Caki2 (cell line): ENCODE data around the gene NTN3. TPM values are rescaled to one million over a fixed set of nuclear protein-coding genes. Genes with fewer than 3 reads are reported as not detected.
"Not testable (repeated sequence)": the region's sequence is repeated elsewhere in the genome, so short reads cannot be mapped to it uniquely, and the experiment has no call there.

ENCODE experiments used
- DNase-seq: peaks from one replicate; pipeline ENCODE4 v3.0.0-alpha.2; 2015; ENCODE audit warnings: low read depth
- in situ Hi-C: cut with HindIII; loops from 2 replicates; pipeline ENCODE4 v1.10.0; 2016; ENCODE audit warnings: low sequenced_read_pairs, low pct_unique_long_range_greater_than_20kb, mixed read lengths
- total RNA-seq: library from RNA; depleted of rRNA; stranded (reverse); fragments of >200 nt; shearing (Covaris generic); gene quantifications from 2 replicates; pipeline ENCODE4 v1.2.3, GENCODE V29; 2014; ENCODE audit warnings: low replicate concordance

The NTN3 gene
- total RNA-seq, 1 experiment from 2014 or later = not detected

GRCh38 chr16:2437032-2437790 is 33.9 kb upstream of the NTN3 start:
- in situ Hi-C loops = no loop called here
- no peak for DNase-seq

GRCh38 chr16:2438121-2438520 is 33.0 kb upstream of the NTN3 start:
- in situ Hi-C loops = no loop called here
- no peak for DNase-seq

GRCh38 chr16:2439598-2439997 is 31.5 kb upstream of the NTN3 start:
- in situ Hi-C loops = no loop called here

GRCh38 chr16:2441143-2441804 is 29.8 kb upstream of the NTN3 start:
- DNase-seq, in situ Hi-C loops: not testable (repeated sequence)

More at GRCh38 chr16:2439598-2439997, 31.5 kb upstream of the NTN3 start:
- no peak for DNase-seq

GRCh38 chr16:2443555-2443954 is 27.5 kb upstream of the NTN3 start:
- in situ Hi-C loops = no loop called here
- no peak for DNase-seq

GRCh38 chr16:2447920-2448583 is 23.0 kb upstream of the NTN3 start:
- in situ Hi-C loops = no loop called here
- no peak for DNase-seq

GRCh38 chr16:2449118-2449517 is 22.0 kb upstream of the NTN3 start:
- DNase-seq = no peak
- in situ Hi-C loops = no loop called here

- no peak for DNase-seq
- in situ Hi-C loops = no loop called here
Measured at GRCh38 chr16:2450535-2450934, 20.6 kb upstream of the NTN3 start.

GRCh38 chr16:2450975-2451381 is 20.1 kb upstream of the NTN3 start:
- in situ Hi-C loops = no loop called here
- no peak for DNase-seq

GRCh38 chr16:2451851-2452320 is 19.2 kb upstream of the NTN3 start:
- in situ Hi-C loops = no loop called here
- no peak for DNase-seq

- in situ Hi-C loops = no loop called here
- DNase-seq = no peak
Measured at GRCh38 chr16:2452650-2453049, 18.4 kb upstream of the NTN3 start.

- DNase-seq = no peak
- in situ Hi-C loops = no loop called here
Measured at GRCh38 chr16:2455081-2455845, 15.8 kb upstream of the NTN3 start.

- in situ Hi-C loops = no loop called here
- no peak for DNase-seq
Measured at GRCh38 chr16:2456551-2457153, 14.4 kb upstream of the NTN3 start.

- in situ Hi-C loops = no loop called here
- no peak for DNase-seq
Measured at GRCh38 chr16:2457267-2457666, 13.8 kb upstream of the NTN3 start.

- in situ Hi-C loops = no loop called here
Measured at GRCh38 chr16:2457946-2458345, 13.2 kb upstream of the NTN3 start.

GRCh38 chr16:2458887-2459646 is 12.0 kb upstream of the NTN3 start:
- no peak for DNase-seq
- in situ Hi-C loops = no loop called here

More at GRCh38 chr16:2457946-2458345, 13.2 kb upstream of the NTN3 start:
- DNase-seq = no peak

GRCh38 chr16:2459647-2460390 is 11.3 kb upstream of the NTN3 start, which contains the start of gene TEDC2:
Gene TEDC2, plus strand, starts transcription at chr16:2460109. Its CDS starts 36 bp downstream, at chr16:2460145.
- in situ Hi-C loops = no loop called here
- DNase-seq = peak; percentile 99
